Measurements from ENCODE around the gene CERT1.

DNA sequence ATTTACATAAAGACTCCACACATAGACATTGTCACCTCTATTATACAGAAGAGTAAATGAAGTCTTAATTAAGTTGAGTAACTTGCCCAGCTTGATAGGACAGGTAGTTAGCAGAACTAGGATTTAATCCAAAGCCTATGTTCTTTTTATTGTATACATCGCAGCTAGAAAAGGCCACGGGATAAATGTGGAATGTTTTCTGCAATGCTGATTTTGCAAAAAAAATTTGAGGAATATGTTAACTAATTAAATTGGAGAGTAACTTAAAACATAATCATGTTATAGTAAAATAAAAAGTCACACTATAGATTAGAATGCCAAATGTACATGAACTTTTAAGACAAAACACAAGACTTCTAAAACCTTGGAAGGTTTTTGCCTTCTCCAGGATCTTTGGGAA, 41.3 kb upstream of the CERT1 start:
- no peak for TF ChIP-seq CTCF (IDR thresholded peaks at IDR 0.05; ENCODE audit: poor library complexity)
- no peak for TF ChIP-seq EZH2 (IDR thresholded peaks at IDR 0.05; ENCODE audit: borderline replicate concordance)
- no peak for TF ChIP-seq EZH2phosphoT487 (IDR thresholded peaks at IDR 0.05; ENCODE audit: low read depth, severe bottlenecking, unreplicated experiment)
